ENCODE measurements around the gene FYB2.

FYB2 gene

GRCh38 chr1:56834137-56834900, 15.1 kb upstream of the FYB2 start:
- no peak for FAIRE-seq

- no peak for FAIRE-seq
These were observed 13.9 kb upstream of the FYB2 start for GRCh38 chr1:56833088-56833487.

- peak; percentile 89 for FAIRE-seq
These were observed 12.9 kb upstream of the FYB2 start for GRCh38 chr1:56831871-56832693.

GRCh38 chr1:56830052-56830451, 10.8 kb upstream of the FYB2 start:
- FAIRE-seq = no peak

GRCh38 chr1:56827711-56828110, 8.5 kb upstream of the FYB2 start:
- no peak for FAIRE-seq

- no peak for FAIRE-seq
These were observed 6.2 kb upstream of the FYB2 start for GRCh38 chr1:56825436-56825835.

GRCh38 chr1:56824938-56825337, 5.7 kb upstream of the FYB2 start:
- FAIRE-seq = no peak

- FAIRE-seq = no peak
These were observed 5.1 kb upstream of the FYB2 start for GRCh38 chr1:56824271-56824670.

GRCh38 chr1:56821462-56821797, 2.2 kb upstream of the FYB2 start:
- peak; percentile 97 for FAIRE-seq

GRCh38 chr1:56820755-56821461, 1.7 kb upstream of the FYB2 start:
- FAIRE-seq = no peak

GRCh38 chr1:56817716-56818463, 1.3 kb downstream of the FYB2 start:
- FAIRE-seq = no peak

- FAIRE-seq = peak; percentile 21
These were observed 2.3 kb downstream of the FYB2 start for GRCh38 chr1:56816909-56817308.

- no peak for FAIRE-seq
These were observed 2.9 kb downstream of the FYB2 start for GRCh38 chr1:56816264-56816663.

- no peak for FAIRE-seq
These were observed 5.0 kb downstream of the FYB2 start for GRCh38 chr1:56814205-56814604.

- no peak for FAIRE-seq
These were observed 7.9 kb downstream of the FYB2 start for GRCh38 chr1:56811331-56811730.

- no peak for FAIRE-seq
These were observed 10.8 kb downstream of the FYB2 start for GRCh38 chr1:56808410-56808809.

GRCh38 chr1:56806804-56807203, 12.4 kb downstream of the FYB2 start:
- no peak for FAIRE-seq

- no peak for FAIRE-seq
These were observed 15.5 kb downstream of the FYB2 start for GRCh38 chr1:56803561-56804156.

- FAIRE-seq = no peak
These were observed 19.4 kb downstream of the FYB2 start for GRCh38 chr1:56799605-56800400.

- FAIRE-seq = peak; percentile 24
These were observed 21.1 kb downstream of the FYB2 start for GRCh38 chr1:56798053-56798471.

- FAIRE-seq = no peak
These were observed 22.0 kb downstream of the FYB2 start for GRCh38 chr1:56797065-56797685.

Measured in islet of Langerhans (tissue), 1 donor.